Measurements from ENCODE around the gene KRTAP27-1. TPM values are rescaled to one million over a fixed set of nuclear protein-coding genes. Genes with fewer than 3 reads are reported as not detected.

The KRTAP27-1 gene
- total RNA-seq, 1 donor from 2014 or later: not detected

DNA sequence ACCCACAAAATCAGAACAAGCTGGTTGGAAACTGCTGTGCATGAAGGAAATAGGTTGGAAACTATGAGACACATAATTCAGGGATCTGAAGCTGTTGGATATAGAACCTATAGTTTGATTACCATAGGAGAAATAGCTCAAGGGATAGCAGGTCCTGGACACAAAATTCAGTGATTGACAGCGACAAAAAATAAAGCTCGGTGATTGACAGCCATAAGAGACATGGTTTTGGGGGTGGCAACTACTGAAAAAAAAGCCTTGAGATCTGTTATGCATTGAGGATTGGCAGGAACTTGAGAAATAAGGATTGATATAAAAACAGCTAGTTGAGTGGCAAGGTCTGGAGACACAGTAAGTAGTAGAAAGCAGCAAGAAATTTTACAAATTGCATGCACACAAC lies 48.3 kb downstream of the KRTAP27-1 start, which contains the start of gene KRTAP25-1:
TSS of gene KRTAP25-1 (minus strand) at position 300 of the 400 bp plus-strand sequence. CDS start at position 276, 24 bp downstream.
- no peak for DNase-seq (ENCODE audit: low spot score)

Other genes starting within 250 kb of the KRTAP27-1 start
- not detected for gene CLDN17, start 170.9 kb downstream of the KRTAP27-1 start, total RNA-seq
- gene CLDN8, start 121.6 kb downstream of the KRTAP27-1 start, total RNA-seq: 1.8 TPM
- gene KRTAP24-1, start 54.7 kb downstream of the KRTAP27-1 start, total RNA-seq: not detected
- gene KRTAP25-1, start 48.2 kb downstream of the KRTAP27-1 start, total RNA-seq: not detected
- not detected for gene KRTAP26-1, start 17.4 kb downstream of the KRTAP27-1 start, total RNA-seq
- not detected for gene KRTAP23-1, start 10.9 kb upstream of the KRTAP27-1 start, total RNA-seq
- gene KRTAP13-2, start 34.6 kb upstream of the KRTAP27-1 start, total RNA-seq: not detected
- not detected for gene KRTAP13-1, start 58.3 kb upstream of the KRTAP27-1 start, total RNA-seq
- gene KRTAP13-3, start 88.2 kb upstream of the KRTAP27-1 start, total RNA-seq: not detected
- gene KRTAP13-4, start 92.5 kb upstream of the KRTAP27-1 start, total RNA-seq: not detected
- not detected for gene KRTAP15-1, start 102.6 kb upstream of the KRTAP27-1 start, total RNA-seq
- gene KRTAP19-1, start 142.7 kb upstream of the KRTAP27-1 start, total RNA-seq: not detected
- gene KRTAP19-2, start 149.7 kb upstream of the KRTAP27-1 start, total RNA-seq: not detected
- gene KRTAP19-3, start 154.3 kb upstream of the KRTAP27-1 start, total RNA-seq: not detected
- gene KRTAP19-4, start 159.5 kb upstream of the KRTAP27-1 start, total RNA-seq: not detected
- not detected for gene KRTAP19-5, start 164.4 kb upstream of the KRTAP27-1 start, total RNA-seq
- not detected for gene KRTAP19-6, start 204.2 kb upstream of the KRTAP27-1 start, total RNA-seq
- gene KRTAP19-7, start 223.6 kb upstream of the KRTAP27-1 start, total RNA-seq: not detected